CD14-positive monocyte (primary cell): ENCODE measurements around the gene NPEPL1. TPM values are rescaled to one million over a fixed set of nuclear protein-coding genes. Genes with fewer than 3 reads are reported as not detected.

ENCODE experiments used
- DNase-seq, 3 donors: peaks; one replicate each; pipeline ENCODE4 v3.0.0-alpha.2; 2011 to 2022
- H2AFZ ChIP-seq: 2 replicates; pipeline ENCODE4 v1.6.0; 2012; ENCODE audit warnings: mild to moderate bottlenecking, low read depth, low read length, inconsistent platforms; ENCODE audit not compliant: insufficient read depth, poor library complexity, severe bottlenecking
- H3K27ac ChIP-seq, 2 donors: 1 replicate in 1 of 2; 2 replicates in 1 of 2; pipeline ENCODE4 v1.5.1; 2012 to 2013; ENCODE audit warnings: low read length in 2 of 2, control low read depth in 1 of 2, inconsistent platforms in 1 of 2, low read depth in 1 of 2, mild to moderate bottlenecking in 1 of 2
- H3K27me3 ChIP-seq, 2 donors: one replicate each; pipeline versions ENCODE4 v1.6.0 to v1.6.1; 2011 to 2013; ENCODE audit warnings: low read length in 2 of 2; ENCODE audit not compliant: control insufficient read depth in 2 of 2, insufficient read depth in 2 of 2
- H3K36me3 ChIP-seq, 2 donors: replicated peaks in 1 of 2; 1 replicate in 1 of 2; 2 replicates in 1 of 2; pipeline versions ENCODE4 v1.5.1 to v1.6.1; 2012 to 2013; ENCODE audit warnings: low read length in 2 of 2, control low read depth in 1 of 2, inconsistent platforms in 1 of 2, mild to moderate bottlenecking in 1 of 2; ENCODE audit not compliant: insufficient read depth in 2 of 2, control insufficient read depth in 1 of 2
- H3K4me1 ChIP-seq, 2 donors: 1 replicate in 1 of 2; 2 replicates in 1 of 2; pipeline versions ENCODE4 v1.5.1 to v1.6.1; 2012 to 2013; ENCODE audit warnings: low read length in 2 of 2, control low read depth in 1 of 2, inconsistent platforms in 1 of 2, mild to moderate bottlenecking in 1 of 2, moderate library complexity in 1 of 2; ENCODE audit not compliant: insufficient read depth in 2 of 2, control insufficient read depth in 1 of 2
- H3K4me2 ChIP-seq: replicated peaks from 2 replicates; pipeline ENCODE3; 2012; ENCODE audit warnings: low read length, moderate library complexity, mild to moderate bottlenecking; ENCODE audit not compliant: poor library complexity, severe bottlenecking; ENCODE audit errors: extremely low read depth
- H3K4me3 ChIP-seq, 3 experiments: fragments of 200-600 bp in 1 of 3; sonication (generic) in 1 of 3; replicated peaks in 1 of 3; 1 replicate in 2 of 3; 2 replicates in 1 of 3; pipeline ENCODE4 v1.5.1; 2011 to 2013; ENCODE audit warnings: low read length in 3 of 3, mild to moderate bottlenecking in 3 of 3, control low read depth in 2 of 3, low read depth in 2 of 3, inconsistent platforms in 1 of 3, moderate library complexity in 1 of 3
- H3K79me2 ChIP-seq: 2 replicates; pipeline ENCODE4 v1.6.0; 2012; ENCODE audit warnings: mild to moderate bottlenecking, control low read depth, inconsistent platforms, low read length, moderate library complexity; ENCODE audit not compliant: insufficient read depth
- H3K9ac ChIP-seq: 2 replicates; pipeline ENCODE4 v1.6.0; 2017; ENCODE audit warnings: low read length, mild to moderate bottlenecking; ENCODE audit not compliant: insufficient read depth, poor library complexity, severe bottlenecking
- H3K9me3 ChIP-seq, 2 donors: replicated peaks in 1 of 2; 1 replicate in 1 of 2; 2 replicates in 1 of 2; pipeline versions ENCODE4 v1.5.1 to v1.6.1; 2012 to 2013; ENCODE audit warnings: low read length in 2 of 2, control low read depth in 1 of 2; ENCODE audit not compliant: control insufficient read depth in 1 of 2, insufficient read depth in 1 of 2
- H4K20me1 ChIP-seq: 2 replicates; pipeline ENCODE4 v1.6.0; 2012; ENCODE audit warnings: mild to moderate bottlenecking, low read length, control low read depth, moderate library complexity; ENCODE audit not compliant: insufficient read depth
- H3K27ac Mint-ChIP-seq, 7 donors: one replicate each; pipeline ENCODE4 v1.8.0; 2020; ENCODE audit warnings: mild to moderate bottlenecking in 7 of 7, mixed read lengths in 7 of 7, moderate library complexity in 6 of 7, inconsistent platforms in 2 of 7
- H3K27me3 Mint-ChIP-seq, 3 donors: one replicate each; pipeline ENCODE4 v1.8.0; 2021 to 2022; ENCODE audit warnings: low read depth in 3 of 3, mild to moderate bottlenecking in 3 of 3, mixed read lengths in 3 of 3, moderate library complexity in 3 of 3, inconsistent platforms in 1 of 3
- H3K36me3 Mint-ChIP-seq, 2 donors: one replicate each; pipeline ENCODE4 v1.8.0; 2020; ENCODE audit warnings: mixed read lengths in 2 of 2, inconsistent platforms in 1 of 2, mild to moderate bottlenecking in 1 of 2
- H3K4me1 Mint-ChIP-seq: one replicate; pipeline ENCODE4 v1.8.0; 2020; ENCODE audit warnings: mild to moderate bottlenecking, mixed read lengths
- H3K4me3 Mint-ChIP-seq, 2 donors: one replicate each; pipeline ENCODE4 v1.8.0; 2020; ENCODE audit warnings: mild to moderate bottlenecking in 2 of 2, mixed read lengths in 2 of 2, moderate library complexity in 1 of 2
- H3K9me3 Mint-ChIP-seq, 7 donors: one replicate each; pipeline ENCODE4 v1.8.0; 2020 to 2022; ENCODE audit warnings: mixed read lengths in 7 of 7, mild to moderate bottlenecking in 6 of 7, moderate library complexity in 6 of 7, inconsistent platforms in 2 of 7
- WGBS: methylation state at CpG from one replicate; pipeline ENCODE4 v1.1.5; 2013; ENCODE audit warnings: missing lambda C conversion rate; ENCODE audit not compliant: insufficient coverage; 5-methylcytosine and 5-hydroxymethylcytosine counted together
- intact Hi-C, 2 donors: fragments of 100-400 bp; cut with micrococcal nuclease; formaldehyde crosslinking; loops; one replicate each; pipeline versions ENCODE4 v1.15.0 to v1.15.1; 2023
- polyA plus RNA-seq, 3 donors: library from polyadenylated mRNA; depleted of rRNA in 1 of 3; unstranded in 2 of 3; stranded (reverse) in 1 of 3; fragments of 300-500 nt in 2 of 3; fragments of >200 nt in 1 of 3; fragmentation: Illumina TruSeq in 2 of 3; gene quantifications; 1 replicate in 2 of 3; 2 replicates in 1 of 3; pipeline ENCODE4 v1.2.3, GENCODE V29; 2012 to 2021
- TF ChIP-seq, protein P1 (sequence below): fragments of 200-600 bp; IDR thresholded peaks from one replicate; pipeline ENCODE4 v1.8.0; 2022; ENCODE audit warnings: antibody characterized with exemption, mild to moderate bottlenecking

Gene NPEPL1
- polyA plus RNA-seq, 3 donors, result 37.6 to 109 (median 39.6) TPM

DNA sequence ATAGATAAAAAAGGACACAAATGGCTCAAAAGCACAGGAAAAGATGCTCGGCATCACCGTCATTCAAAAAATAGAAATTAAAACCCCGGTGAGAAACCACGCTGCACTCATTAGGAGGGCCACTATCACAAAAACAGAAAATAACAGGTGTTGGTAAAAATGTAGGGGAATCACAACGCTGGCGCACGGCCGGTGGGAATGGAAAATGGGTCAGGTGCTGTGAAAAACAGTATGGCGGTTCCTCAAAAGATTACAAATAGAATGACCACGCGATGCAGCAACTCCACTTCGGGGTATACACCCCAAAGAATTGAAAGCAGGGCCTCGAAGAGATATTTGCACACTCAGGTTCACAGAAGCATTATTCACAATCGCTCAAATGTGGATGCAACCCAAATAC, 28.3 kb downstream of the NPEPL1 start:
- Histone ChIP-seq H4K20me1 (no peaks in the 10 kb centered on the region), H3K4me2 (no peak overlapping the region), H3K36me3 (peaks cover 0 to 5% of the 10 kb centered on the region in 2 donors), H3K9me3 (no peaks in the 10 kb centered on the region), H3K9ac (no peak overlapping the region), H3K4me1 (peaks cover 0 to 5% of the 10 kb centered on the region in 2 donors), H3K79me2 (no peaks in the 10 kb centered on the region), H3K27ac (no peak overlapping the region), H2AFZ (no peak overlapping the region), H3K27me3 (no peaks in the 10 kb centered on the region), H3K4me3 (no peak overlapping the region)
- intact Hi-C loops, result no loop called here
- no peak for DNase-seq
- Mint-ChIP-seq H3K27ac (no peak overlapping the region), H3K9me3 (peaks cover 0 to 2% (median 0%) of the 10 kb centered on the region in 7 donors), H3K4me1 (peaks cover 8% of the 10 kb centered on the region), H3K36me3 (peaks cover under 1 to 3% of the 10 kb centered on the region in 2 donors), H3K27me3 (peaks cover under 1 to 30% (median 13%) of the 10 kb centered on the region in 3 donors), H3K4me3 (no peak overlapping the region)
- TF ChIP-seq, protein P1, sequence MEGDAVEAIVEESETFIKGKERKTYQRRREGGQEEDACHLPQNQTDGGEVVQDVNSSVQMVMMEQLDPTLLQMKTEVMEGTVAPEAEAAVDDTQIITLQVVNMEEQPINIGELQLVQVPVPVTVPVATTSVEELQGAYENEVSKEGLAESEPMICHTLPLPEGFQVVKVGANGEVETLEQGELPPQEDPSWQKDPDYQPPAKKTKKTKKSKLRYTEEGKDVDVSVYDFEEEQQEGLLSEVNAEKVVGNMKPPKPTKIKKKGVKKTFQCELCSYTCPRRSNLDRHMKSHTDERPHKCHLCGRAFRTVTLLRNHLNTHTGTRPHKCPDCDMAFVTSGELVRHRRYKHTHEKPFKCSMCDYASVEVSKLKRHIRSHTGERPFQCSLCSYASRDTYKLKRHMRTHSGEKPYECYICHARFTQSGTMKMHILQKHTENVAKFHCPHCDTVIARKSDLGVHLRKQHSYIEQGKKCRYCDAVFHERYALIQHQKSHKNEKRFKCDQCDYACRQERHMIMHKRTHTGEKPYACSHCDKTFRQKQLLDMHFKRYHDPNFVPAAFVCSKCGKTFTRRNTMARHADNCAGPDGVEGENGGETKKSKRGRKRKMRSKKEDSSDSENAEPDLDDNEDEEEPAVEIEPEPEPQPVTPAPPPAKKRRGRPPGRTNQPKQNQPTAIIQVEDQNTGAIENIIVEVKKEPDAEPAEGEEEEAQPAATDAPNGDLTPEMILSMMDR, result no peak
- no CpG with 5 or more reads among the region's 14 CpGs for WGBS

DNA sequence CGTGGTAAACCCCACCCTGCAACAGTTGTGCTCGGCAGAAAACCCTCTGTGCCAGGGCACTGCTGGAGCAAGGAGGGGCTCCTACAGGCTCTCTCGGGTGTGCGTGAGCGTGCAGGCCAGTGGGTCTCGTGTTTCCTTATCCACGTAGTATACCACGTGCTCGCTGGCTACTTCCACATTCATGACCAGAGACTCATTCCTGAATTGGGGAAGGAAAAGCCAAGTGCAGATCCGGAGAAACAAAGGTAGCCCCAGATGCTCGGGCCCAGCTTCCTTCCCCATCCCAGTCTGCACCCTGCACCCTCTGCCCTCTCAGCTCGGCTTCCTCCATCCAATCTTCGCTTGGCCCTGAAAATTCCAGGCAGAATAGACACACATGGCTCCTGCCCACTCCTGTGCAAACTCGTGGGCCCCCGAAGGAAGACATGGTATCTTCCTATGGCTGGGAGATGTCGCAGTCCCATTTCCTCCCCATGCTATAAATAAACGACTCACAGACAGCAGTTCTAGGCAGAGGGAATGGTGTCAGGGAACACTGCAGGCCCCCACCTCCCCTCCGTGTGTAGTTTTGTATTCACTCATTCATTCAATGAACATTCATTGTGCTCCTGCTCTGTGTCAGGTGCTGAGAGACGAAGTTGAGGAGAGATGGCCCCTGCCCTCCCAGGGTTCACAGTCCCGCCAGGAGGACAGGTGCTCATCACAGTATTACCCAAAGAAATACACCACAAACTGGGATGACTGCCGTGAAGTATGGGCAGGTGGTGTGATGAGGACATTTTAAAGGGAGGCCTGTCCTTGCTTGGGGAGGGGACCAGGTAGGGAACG, 29.6 kb downstream of the NPEPL1 start:
- H3K27ac ChIP-seq, result no peak overlapping the region
- no peak overlapping the region for H2AFZ ChIP-seq
- H3K27me3 ChIP-seq, result no peaks in the 10 kb centered on the region
- H3K27me3 Mint-ChIP-seq, result peaks cover 4 to 36% (median 13%) of the 10 kb centered on the region in 3 donors
- 53% methylated on average over 9 of the region's 22 CpGs for WGBS
- H3K9me3 Mint-ChIP-seq, result peaks cover 0 to 4% (median 0%) of the 10 kb centered on the region in 7 donors
- peak in 2 of 3 donors; percentile 7 to 68 for DNase-seq
- H4K20me1 ChIP-seq, result no peaks in the 10 kb centered on the region
- H3K4me3 Mint-ChIP-seq, result no peak overlapping the region
- no peaks in the 10 kb centered on the region for H3K9me3 ChIP-seq
- TF ChIP-seq, protein P1, result no peak
- no peak overlapping the region for H3K4me3 ChIP-seq
- peaks cover 8% of the 10 kb centered on the region for H3K4me1 Mint-ChIP-seq
- H3K36me3 ChIP-seq, result no peaks in the 10 kb centered on the region
- H3K9ac ChIP-seq, result no peak overlapping the region
- no peaks in the 10 kb centered on the region for H3K79me2 ChIP-seq
- no peak overlapping the region for H3K4me2 ChIP-seq
- peaks cover 0 to 5% of the 10 kb centered on the region in 2 donors for H3K4me1 ChIP-seq
- H3K36me3 Mint-ChIP-seq, result no peaks in the 10 kb centered on the region
- H3K27ac Mint-ChIP-seq, result no peak overlapping the region
- intact Hi-C loops, result no loop called here
